GM23338 (cell line): Measurements from ENCODE around the gene GADD45B. TPM values are rescaled to one million over a fixed set of nuclear protein-coding genes. Genes with fewer than 3 reads are reported as not detected.

Source experiments
- CREB1 ChIP-seq: fragments of 250-450 bp; sonication (Bioruptor Pico); IDR thresholded peaks from 2 replicates; pipeline ENCODE4 v1.5.0; 2020; ENCODE audit warnings: low read depth, mild to moderate bottlenecking, moderate library complexity
- EZH2phosphoT487 ChIP-seq: fragments of 200-600 bp; sonication (generic); IDR thresholded peaks from one replicate; pipeline ENCODE4 v1.8.1; 2018; ENCODE audit warnings: antibody characterized with exemption; ENCODE audit not compliant: unreplicated experiment
- JUNB ChIP-seq: IDR thresholded peaks from one replicate; pipeline ENCODE4 v1.6.1; 2016; ENCODE audit warnings: antibody characterized with exemption; ENCODE audit not compliant: unreplicated experiment
- NANOG ChIP-seq: IDR thresholded peaks from 2 replicates; pipeline ENCODE4 v1.6.1; 2016; ENCODE audit warnings: antibody characterized with exemption, borderline replicate concordance
- POLR2AphosphoS5 ChIP-seq: IDR thresholded peaks from 2 replicates; pipeline ENCODE4 v1.6.1; 2016; ENCODE audit warnings: antibody characterized with exemption, low read depth
- ZNF114 ChIP-seq: fragments of 250-450 bp; sonication (Bioruptor Pico); IDR thresholded peaks from 2 replicates; pipeline ENCODE4 v1.5.0; 2020; ENCODE audit warnings: mild to moderate bottlenecking, moderate library complexity
- ZNF331 ChIP-seq: fragments of 250-450 bp; sonication (Bioruptor Pico); IDR thresholded peaks from 2 replicates; pipeline ENCODE4 v1.5.0; 2020; ENCODE audit warnings: low read depth, mild to moderate bottlenecking, moderate library complexity
- polyA plus RNA-seq: library from polyadenylated mRNA; unstranded; fragments of >200 nt; fragmentation: Nextera tagmentation; extraction: Ambion mirVana; gene quantifications from 2 replicates; pipeline ENCODE4 v1.2.1, GENCODE V29; 2016
- total RNA-seq: library from RNA; depleted of rRNA; stranded (reverse); fragments of >200 nt; shearing (Covaris generic); gene quantifications from 2 replicates; pipeline ENCODE4 v1.2.3, GENCODE V29; 2014
- TF ChIP-seq, protein P1 (sequence below): fragments of 250-450 bp; sonication (Bioruptor Pico); IDR thresholded peaks from 2 replicates; pipeline ENCODE4 v1.5.0; 2020; ENCODE audit warnings: mild to moderate bottlenecking, moderate library complexity
- TF ChIP-seq, protein P2 (sequence below): IDR thresholded peaks from one replicate; pipeline ENCODE4 v1.6.1; 2018; ENCODE audit warnings: antibody characterized with exemption; ENCODE audit not compliant: unreplicated experiment

GADD45B gene
- total and polyA plus RNA-seq, 2 experiments from 2014 or later, result 12.3 to 16.6 TPM

DNA sequence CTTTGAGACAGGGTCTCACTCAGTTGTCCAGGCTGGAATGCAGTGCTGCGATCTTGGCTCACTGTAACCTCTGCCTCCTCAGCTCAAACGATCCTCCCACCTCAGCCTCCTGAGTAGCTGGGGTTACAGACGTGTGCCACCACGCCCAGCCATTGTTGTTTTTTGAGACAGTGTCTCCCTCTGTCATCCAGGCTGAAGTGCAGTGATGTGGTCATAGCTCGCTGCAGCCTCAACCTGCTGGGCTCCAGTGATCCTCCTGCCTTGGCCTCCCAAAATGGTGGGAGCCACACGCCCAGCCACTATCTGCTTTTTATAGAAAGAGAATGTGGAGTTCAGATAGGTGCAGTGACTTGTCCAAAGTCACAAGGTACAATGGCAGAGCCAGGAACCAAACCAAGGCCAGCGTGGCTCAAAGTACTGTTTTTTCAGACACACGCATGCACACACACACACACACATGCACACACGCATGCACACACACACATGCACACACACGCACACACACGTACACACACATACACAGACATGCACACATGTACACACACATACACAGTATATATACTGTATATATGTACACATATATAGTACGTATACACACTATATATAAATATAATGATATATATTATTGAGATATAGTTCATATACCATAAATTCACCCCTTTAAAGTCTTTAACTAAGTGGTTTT is 6.6 kb downstream of the GADD45B start (continued):
- TF ChIP-seq, protein P1, sequence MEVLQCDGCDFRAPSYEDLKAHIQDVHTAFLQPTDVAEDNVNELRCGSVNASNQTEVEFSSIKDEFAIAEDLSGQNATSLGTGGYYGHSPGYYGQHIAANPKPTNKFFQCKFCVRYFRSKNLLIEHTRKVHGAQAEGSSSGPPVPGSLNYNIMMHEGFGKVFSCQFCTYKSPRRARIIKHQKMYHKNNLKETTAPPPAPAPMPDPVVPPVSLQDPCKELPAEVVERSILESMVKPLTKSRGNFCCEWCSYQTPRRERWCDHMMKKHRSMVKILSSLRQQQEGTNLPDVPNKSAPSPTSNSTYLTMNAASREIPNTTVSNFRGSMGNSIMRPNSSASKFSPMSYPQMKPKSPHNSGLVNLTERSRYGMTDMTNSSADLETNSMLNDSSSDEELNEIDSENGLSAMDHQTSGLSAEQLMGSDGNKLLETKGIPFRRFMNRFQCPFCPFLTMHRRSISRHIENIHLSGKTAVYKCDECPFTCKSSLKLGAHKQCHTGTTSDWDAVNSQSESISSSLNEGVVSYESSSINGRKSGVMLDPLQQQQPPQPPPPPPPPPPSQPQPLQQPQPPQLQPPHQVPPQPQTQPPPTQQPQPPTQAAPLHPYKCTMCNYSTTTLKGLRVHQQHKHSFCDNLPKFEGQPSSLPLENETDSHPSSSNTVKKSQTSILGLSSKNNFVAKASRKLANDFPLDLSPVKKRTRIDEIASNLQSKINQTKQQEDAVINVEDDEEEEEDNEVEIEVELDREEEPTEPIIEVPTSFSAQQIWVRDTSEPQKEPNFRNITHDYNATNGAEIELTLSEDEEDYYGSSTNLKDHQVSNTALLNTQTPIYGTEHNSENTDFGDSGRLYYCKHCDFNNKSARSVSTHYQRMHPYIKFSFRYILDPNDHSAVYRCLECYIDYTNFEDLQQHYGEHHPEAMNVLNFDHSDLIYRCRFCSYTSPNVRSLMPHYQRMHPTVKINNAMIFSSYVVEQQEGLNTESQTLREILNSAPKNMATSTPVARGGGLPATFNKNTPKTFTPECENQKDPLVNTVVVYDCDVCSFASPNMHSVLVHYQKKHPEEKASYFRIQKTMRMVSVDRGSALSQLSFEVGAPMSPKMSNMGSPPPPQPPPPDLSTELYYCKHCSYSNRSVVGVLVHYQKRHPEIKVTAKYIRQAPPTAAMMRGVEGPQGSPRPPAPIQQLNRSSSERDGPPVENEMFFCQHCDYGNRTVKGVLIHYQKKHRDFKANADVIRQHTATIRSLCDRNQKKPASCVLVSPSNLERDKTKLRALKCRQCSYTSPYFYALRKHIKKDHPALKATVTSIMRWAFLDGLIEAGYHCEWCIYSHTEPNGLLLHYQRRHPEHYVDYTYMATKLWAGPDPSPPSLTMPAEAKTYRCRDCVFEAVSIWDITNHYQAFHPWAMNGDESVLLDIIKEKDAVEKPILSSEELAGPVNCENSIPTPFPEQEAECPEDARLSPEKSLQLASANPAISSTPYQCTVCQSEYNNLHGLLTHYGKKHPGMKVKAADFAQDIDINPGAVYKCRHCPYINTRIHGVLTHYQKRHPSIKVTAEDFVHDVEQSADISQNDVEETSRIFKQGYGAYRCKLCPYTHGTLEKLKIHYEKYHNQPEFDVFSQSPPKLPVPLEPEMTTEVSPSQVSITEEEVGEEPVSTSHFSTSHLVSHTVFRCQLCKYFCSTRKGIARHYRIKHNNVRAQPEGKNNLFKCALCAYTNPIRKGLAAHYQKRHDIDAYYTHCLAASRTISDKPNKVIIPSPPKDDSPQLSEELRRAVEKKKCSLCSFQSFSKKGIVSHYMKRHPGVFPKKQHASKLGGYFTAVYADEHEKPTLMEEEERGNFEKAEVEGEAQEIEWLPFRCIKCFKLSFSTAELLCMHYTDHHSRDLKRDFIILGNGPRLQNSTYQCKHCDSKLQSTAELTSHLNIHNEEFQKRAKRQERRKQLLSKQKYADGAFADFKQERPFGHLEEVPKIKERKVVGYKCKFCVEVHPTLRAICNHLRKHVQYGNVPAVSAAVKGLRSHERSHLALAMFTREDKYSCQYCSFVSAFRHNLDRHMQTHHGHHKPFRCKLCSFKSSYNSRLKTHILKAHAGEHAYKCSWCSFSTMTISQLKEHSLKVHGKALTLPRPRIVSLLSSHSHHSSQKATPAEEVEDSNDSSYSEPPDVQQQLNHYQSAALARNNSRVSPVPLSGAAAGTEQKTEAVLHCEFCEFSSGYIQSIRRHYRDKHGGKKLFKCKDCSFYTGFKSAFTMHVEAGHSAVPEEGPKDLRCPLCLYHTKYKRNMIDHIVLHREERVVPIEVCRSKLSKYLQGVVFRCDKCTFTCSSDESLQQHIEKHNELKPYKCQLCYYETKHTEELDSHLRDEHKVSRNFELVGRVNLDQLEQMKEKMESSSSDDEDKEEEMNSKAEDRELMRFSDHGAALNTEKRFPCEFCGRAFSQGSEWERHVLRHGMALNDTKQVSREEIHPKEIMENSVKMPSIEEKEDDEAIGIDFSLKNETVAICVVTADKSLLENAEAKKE, result no peak
- TF ChIP-seq ZNF331 (CRISPR knock-in tag), result no peak
- TF ChIP-seq, protein P2, sequence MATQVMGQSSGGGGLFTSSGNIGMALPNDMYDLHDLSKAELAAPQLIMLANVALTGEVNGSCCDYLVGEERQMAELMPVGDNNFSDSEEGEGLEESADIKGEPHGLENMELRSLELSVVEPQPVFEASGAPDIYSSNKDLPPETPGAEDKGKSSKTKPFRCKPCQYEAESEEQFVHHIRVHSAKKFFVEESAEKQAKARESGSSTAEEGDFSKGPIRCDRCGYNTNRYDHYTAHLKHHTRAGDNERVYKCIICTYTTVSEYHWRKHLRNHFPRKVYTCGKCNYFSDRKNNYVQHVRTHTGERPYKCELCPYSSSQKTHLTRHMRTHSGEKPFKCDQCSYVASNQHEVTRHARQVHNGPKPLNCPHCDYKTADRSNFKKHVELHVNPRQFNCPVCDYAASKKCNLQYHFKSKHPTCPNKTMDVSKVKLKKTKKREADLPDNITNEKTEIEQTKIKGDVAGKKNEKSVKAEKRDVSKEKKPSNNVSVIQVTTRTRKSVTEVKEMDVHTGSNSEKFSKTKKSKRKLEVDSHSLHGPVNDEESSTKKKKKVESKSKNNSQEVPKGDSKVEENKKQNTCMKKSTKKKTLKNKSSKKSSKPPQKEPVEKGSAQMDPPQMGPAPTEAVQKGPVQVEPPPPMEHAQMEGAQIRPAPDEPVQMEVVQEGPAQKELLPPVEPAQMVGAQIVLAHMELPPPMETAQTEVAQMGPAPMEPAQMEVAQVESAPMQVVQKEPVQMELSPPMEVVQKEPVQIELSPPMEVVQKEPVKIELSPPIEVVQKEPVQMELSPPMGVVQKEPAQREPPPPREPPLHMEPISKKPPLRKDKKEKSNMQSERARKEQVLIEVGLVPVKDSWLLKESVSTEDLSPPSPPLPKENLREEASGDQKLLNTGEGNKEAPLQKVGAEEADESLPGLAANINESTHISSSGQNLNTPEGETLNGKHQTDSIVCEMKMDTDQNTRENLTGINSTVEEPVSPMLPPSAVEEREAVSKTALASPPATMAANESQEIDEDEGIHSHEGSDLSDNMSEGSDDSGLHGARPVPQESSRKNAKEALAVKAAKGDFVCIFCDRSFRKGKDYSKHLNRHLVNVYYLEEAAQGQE, result no peak
- no peak for TF ChIP-seq CREB1 (CRISPR knock-in tag)
- no peak for TF ChIP-seq JUNB
- no peak for TF ChIP-seq ZNF114 (CRISPR knock-in tag)
- no peak for TF ChIP-seq NANOG
- TF ChIP-seq EZH2phosphoT487, result no peak
- TF ChIP-seq POLR2AphosphoS5, result no peak
